ENCODE results near the gene TBC1D22A.
A peak's percentile ranks its signal among the peaks of the same experiment; 100 is the strongest.

TBC1D22A gene

GRCh38 chr22:46824344-46824909 is 62.0 kb downstream of the TBC1D22A start:
- H3K4me1 Mint-ChIP-seq: peaks cover 61% of the 10 kb centered on the region
- no peaks in the 10 kb centered on the region for H3K27me3 Mint-ChIP-seq
- DNase-seq (ENCODE audit: low spot score in 2 of 2): no peak
- peaks cover 64% of the 10 kb centered on the region for H3K36me3 Mint-ChIP-seq
- peak overlapping the region; percentile 17 for H3K27ac Mint-ChIP-seq
- ATAC-seq (ENCODE audit: low read depth): no peak
- no peak overlapping the region for H3K4me3 Mint-ChIP-seq
- no peaks in the 10 kb centered on the region for H3K9me3 Mint-ChIP-seq

GRCh38 chr22:46824980-46825544 is 62.6 kb downstream of the TBC1D22A start:
- Mint-ChIP-seq H3K4me1 (peaks cover 60% of the 10 kb centered on the region), H3K27me3 (no peaks in the 10 kb centered on the region), H3K9me3 (no peaks in the 10 kb centered on the region), H3K36me3 (peaks cover 60% of the 10 kb centered on the region), H3K4me3 (no peak overlapping the region), H3K27ac (peak overlapping the region; percentile 17)
- DNase-seq (ENCODE audit: low spot score in 2 of 2) (no peak), ATAC-seq (ENCODE audit: low read depth) (no peak)

GRCh38 chr22:46826438-46827135 is 64.1 kb downstream of the TBC1D22A start:
- ATAC-seq (ENCODE audit: low read depth) (no peak), DNase-seq (ENCODE audit: low spot score in 2 of 2) (no peak)
- H3K27me3 Mint-ChIP-seq: no peaks in the 10 kb centered on the region
- H3K36me3 Mint-ChIP-seq: peaks cover 51% of the 10 kb centered on the region
- peak overlapping the region; percentile 38 for H3K27ac Mint-ChIP-seq
- H3K4me3 Mint-ChIP-seq: no peak overlapping the region
- peaks cover 52% of the 10 kb centered on the region for H3K4me1 Mint-ChIP-seq
- H3K9me3 Mint-ChIP-seq: no peaks in the 10 kb centered on the region

- Mint-ChIP-seq H3K9me3 (no peaks in the 10 kb centered on the region), H3K27ac (peak overlapping the region; percentile 38), H3K4me3 (no peak overlapping the region), H3K4me1 (peaks cover 45% of the 10 kb centered on the region), H3K36me3 (peaks cover 50% of the 10 kb centered on the region), H3K27me3 (no peaks in the 10 kb centered on the region)
- DNase-seq (ENCODE audit: low spot score in 2 of 2) (no peak), ATAC-seq (ENCODE audit: low read depth) (no peak)
Observed at GRCh38 chr22:46827136-46827780, 64.8 kb downstream of the TBC1D22A start.

GRCh38 chr22:46827781-46828180 is 65.3 kb downstream of the TBC1D22A start:
- Mint-ChIP-seq H3K27me3 (no peaks in the 10 kb centered on the region), H3K9me3 (no peaks in the 10 kb centered on the region), H3K4me1 (peaks cover 44% of the 10 kb centered on the region), H3K36me3 (peaks cover 46% of the 10 kb centered on the region), H3K27ac (no peak overlapping the region), H3K4me3 (no peak overlapping the region)
- ATAC-seq (ENCODE audit: low read depth): no peak
- no peak for DNase-seq (ENCODE audit: low spot score in 2 of 2)

GRCh38 chr22:46828323-46828900 is 66.0 kb downstream of the TBC1D22A start:
- H3K27me3 Mint-ChIP-seq: no peaks in the 10 kb centered on the region
- peaks cover 2% of the 10 kb centered on the region for H3K9me3 Mint-ChIP-seq
- H3K4me1 Mint-ChIP-seq: peaks cover 44% of the 10 kb centered on the region
- no peak overlapping the region for H3K4me3 Mint-ChIP-seq
- DNase-seq (ENCODE audit: low spot score in 2 of 2): no peak
- no peak for ATAC-seq (ENCODE audit: low read depth)
- H3K36me3 Mint-ChIP-seq: peaks cover 46% of the 10 kb centered on the region
- peak overlapping the region; percentile 56 for H3K27ac Mint-ChIP-seq

GRCh38 chr22:46829117-46829891 is 66.9 kb downstream of the TBC1D22A start:
- no peak for ATAC-seq (ENCODE audit: low read depth)
- no peak overlapping the region for H3K4me3 Mint-ChIP-seq
- H3K4me1 Mint-ChIP-seq: peaks cover 39% of the 10 kb centered on the region
- peaks cover 45% of the 10 kb centered on the region for H3K36me3 Mint-ChIP-seq
- DNase-seq (ENCODE audit: low spot score in 2 of 2): no peak
- no peaks in the 10 kb centered on the region for H3K27me3 Mint-ChIP-seq
- H3K9me3 Mint-ChIP-seq: peaks cover 2% of the 10 kb centered on the region
- H3K27ac Mint-ChIP-seq: no peak overlapping the region

- Mint-ChIP-seq H3K4me3 (no peak overlapping the region), H3K9me3 (peaks cover 6% of the 10 kb centered on the region), H3K4me1 (peaks cover 37% of the 10 kb centered on the region), H3K27me3 (no peaks in the 10 kb centered on the region), H3K36me3 (peaks cover 46% of the 10 kb centered on the region), H3K27ac (no peak overlapping the region)
- ATAC-seq (ENCODE audit: low read depth): no peak
- no peak for DNase-seq (ENCODE audit: low spot score in 2 of 2)
Observed at GRCh38 chr22:46829941-46830715, 67.7 kb downstream of the TBC1D22A start.

GRCh38 chr22:46830841-46831240 is 68.4 kb downstream of the TBC1D22A start:
- H3K27me3 Mint-ChIP-seq: no peaks in the 10 kb centered on the region
- no peak overlapping the region for H3K4me3 Mint-ChIP-seq
- H3K36me3 Mint-ChIP-seq: peaks cover 51% of the 10 kb centered on the region
- H3K4me1 Mint-ChIP-seq: peaks cover 37% of the 10 kb centered on the region
- H3K27ac Mint-ChIP-seq: no peak overlapping the region
- ATAC-seq (ENCODE audit: low read depth): no peak
- DNase-seq (ENCODE audit: low spot score in 2 of 2): no peak
- peaks cover 11% of the 10 kb centered on the region for H3K9me3 Mint-ChIP-seq

- ATAC-seq (ENCODE audit: low read depth) (no peak), DNase-seq (ENCODE audit: low spot score in 2 of 2) (no peak)
- H3K27me3 Mint-ChIP-seq: no peaks in the 10 kb centered on the region
- peaks cover 30% of the 10 kb centered on the region for H3K4me1 Mint-ChIP-seq
- H3K27ac Mint-ChIP-seq: peak overlapping the region; percentile 6
- H3K36me3 Mint-ChIP-seq: peaks cover 44% of the 10 kb centered on the region
- peaks cover 14% of the 10 kb centered on the region for H3K9me3 Mint-ChIP-seq
- no peak overlapping the region for H3K4me3 Mint-ChIP-seq
Observed at GRCh38 chr22:46833228-46833627, 70.8 kb downstream of the TBC1D22A start.

- no peak for DNase-seq (ENCODE audit: low spot score in 2 of 2)
- Mint-ChIP-seq H3K9me3 (peaks cover 14% of the 10 kb centered on the region), H3K4me3 (no peak overlapping the region), H3K36me3 (peaks cover 36% of the 10 kb centered on the region), H3K27me3 (no peaks in the 10 kb centered on the region), H3K4me1 (peaks cover 28% of the 10 kb centered on the region), H3K27ac (no peak overlapping the region)
- ATAC-seq (ENCODE audit: low read depth): no peak
Observed at GRCh38 chr22:46834021-46834737, 71.7 kb downstream of the TBC1D22A start.

- DNase-seq (ENCODE audit: low spot score in 2 of 2) (no peak), ATAC-seq (ENCODE audit: low read depth) (no peak)
- Mint-ChIP-seq H3K9me3 (peaks cover 14% of the 10 kb centered on the region), H3K27me3 (no peaks in the 10 kb centered on the region), H3K4me3 (no peak overlapping the region), H3K36me3 (peaks cover 34% of the 10 kb centered on the region), H3K4me1 (peaks cover 20% of the 10 kb centered on the region), H3K27ac (no peak overlapping the region)
Observed at GRCh38 chr22:46835288-46835687, 72.8 kb downstream of the TBC1D22A start.
